Lower leg skin (tissue), 3 donors: Measurements from ENCODE around the gene SSTR5.

Source experiments
- POLR2A ChIP-seq, 2 donors: fragments of 450-650 bp; IDR thresholded peaks; one replicate each; pipeline ENCODE4 v1.6.1; 2016 to 2017; ENCODE audit warnings: antibody characterized with exemption in 2 of 2, mild to moderate bottlenecking in 1 of 2, moderate library complexity in 1 of 2
- TF ChIP-seq, protein P1 (sequence below), 3 donors: fragments of 450-650 bp; IDR thresholded peaks; one replicate each; pipeline ENCODE4 v1.5.1; 2016; ENCODE audit warnings: antibody characterized with exemption in 3 of 3, mild to moderate bottlenecking in 3 of 3, moderate library complexity in 2 of 3

DNA sequence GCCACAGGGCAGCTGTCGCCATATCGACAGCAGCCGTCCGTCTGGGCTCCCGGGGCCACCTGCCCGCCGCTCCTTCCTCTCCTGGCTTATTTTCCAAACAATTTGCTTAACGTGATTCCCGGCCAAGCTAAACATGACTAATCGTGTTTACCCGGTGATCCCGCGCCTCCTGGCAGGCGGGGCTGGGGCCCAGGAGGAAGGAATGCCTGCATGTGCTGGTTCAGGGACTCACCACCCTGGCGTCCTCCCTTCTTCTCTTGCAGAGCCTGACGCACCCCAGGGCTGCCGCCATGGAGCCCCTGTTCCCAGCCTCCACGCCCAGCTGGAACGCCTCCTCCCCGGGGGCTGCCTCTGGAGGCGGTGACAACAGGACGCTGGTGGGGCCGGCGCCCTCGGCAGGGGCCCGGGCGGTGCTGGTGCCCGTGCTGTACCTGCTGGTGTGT lies 6.1 kb downstream of the SSTR5 start:
- TF ChIP-seq, protein P1, sequence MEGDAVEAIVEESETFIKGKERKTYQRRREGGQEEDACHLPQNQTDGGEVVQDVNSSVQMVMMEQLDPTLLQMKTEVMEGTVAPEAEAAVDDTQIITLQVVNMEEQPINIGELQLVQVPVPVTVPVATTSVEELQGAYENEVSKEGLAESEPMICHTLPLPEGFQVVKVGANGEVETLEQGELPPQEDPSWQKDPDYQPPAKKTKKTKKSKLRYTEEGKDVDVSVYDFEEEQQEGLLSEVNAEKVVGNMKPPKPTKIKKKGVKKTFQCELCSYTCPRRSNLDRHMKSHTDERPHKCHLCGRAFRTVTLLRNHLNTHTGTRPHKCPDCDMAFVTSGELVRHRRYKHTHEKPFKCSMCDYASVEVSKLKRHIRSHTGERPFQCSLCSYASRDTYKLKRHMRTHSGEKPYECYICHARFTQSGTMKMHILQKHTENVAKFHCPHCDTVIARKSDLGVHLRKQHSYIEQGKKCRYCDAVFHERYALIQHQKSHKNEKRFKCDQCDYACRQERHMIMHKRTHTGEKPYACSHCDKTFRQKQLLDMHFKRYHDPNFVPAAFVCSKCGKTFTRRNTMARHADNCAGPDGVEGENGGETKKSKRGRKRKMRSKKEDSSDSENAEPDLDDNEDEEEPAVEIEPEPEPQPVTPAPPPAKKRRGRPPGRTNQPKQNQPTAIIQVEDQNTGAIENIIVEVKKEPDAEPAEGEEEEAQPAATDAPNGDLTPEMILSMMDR (IDR thresholded peaks at IDR 0.05): no peak
- TF ChIP-seq POLR2A (IDR thresholded peaks at IDR 0.05): no peak
